Medulla oblongata (tissue), 1 donor: ENCODE measurements around the gene JAKMIP1.

Source experiments
- DNase-seq: peaks from one replicate; pipeline ENCODE4 v3.0.0-alpha.2; 2015; ENCODE audit errors: extremely low spot score

The JAKMIP1 gene

DNA sequence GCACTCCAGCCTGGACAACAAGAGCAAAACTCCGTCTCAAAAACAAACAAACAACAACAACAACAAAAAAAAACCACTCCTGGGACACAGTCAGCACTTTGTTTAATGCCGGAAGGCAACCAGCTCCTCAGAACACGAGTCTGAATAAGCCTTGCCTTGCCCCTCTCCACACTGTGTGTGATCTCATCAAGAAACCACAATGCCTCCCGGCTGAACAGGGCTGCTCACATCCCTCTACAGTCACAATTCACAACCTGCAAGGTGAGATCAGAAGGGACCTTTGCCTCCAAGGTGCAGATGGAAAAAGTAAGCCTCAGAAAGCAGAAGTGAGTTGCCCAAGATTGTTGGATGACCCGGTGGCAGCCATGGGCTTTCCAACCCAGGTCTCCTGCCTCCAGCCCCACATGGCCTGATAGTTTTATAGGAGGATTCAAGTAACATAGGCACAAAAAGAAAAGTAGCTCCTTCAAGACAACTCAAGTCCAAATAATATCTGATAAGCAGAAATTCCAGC is 80.8 kb downstream of the JAKMIP1 start:
- no peak for DNase-seq

- no peak for DNase-seq
Observed at GRCh38 chr4:6118201-6118600, 82.1 kb downstream of the JAKMIP1 start.

GRCh38 chr4:6116696-6117285 is 83.6 kb downstream of the JAKMIP1 start:
- no peak for DNase-seq

DNA sequence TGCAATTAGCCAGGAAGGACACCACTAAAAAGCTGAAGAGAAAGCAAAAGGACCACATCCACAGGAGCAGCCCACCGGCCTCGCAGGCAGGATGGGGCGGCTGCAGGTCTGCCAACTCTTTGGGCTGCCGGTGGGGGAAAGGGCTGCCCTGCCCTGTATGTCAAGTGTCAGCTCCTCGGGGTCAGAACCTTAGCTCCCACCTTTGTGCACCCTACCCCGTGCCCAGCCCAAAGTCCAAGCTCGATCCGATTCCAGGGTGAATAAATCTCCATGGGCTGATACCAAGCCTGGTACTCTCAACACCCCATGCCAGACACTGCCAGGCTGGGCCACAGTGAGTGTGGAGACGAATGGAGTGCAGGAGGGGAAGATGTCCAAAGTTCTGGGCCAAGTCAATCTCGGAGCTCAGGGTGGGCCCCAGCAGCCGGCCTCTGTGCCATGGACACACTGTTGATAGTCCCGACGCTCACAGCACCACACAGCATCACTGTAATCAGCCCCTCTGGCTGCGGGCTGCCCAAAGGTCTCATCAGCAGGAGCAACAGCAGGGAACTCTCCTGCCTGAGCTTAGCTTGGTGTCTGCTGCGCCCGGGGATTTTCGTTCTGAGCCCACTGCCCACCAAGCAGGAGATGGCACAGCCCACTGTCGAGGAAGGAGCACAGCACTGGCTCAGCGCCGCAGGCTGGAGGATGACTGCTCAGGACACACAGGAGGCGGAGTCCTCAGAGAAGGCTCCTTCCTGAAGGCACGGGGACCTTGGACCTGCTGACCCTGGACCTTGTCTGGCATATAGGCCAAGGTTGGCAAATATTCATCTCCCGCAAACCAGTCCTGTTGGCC is 84.4 kb downstream of the JAKMIP1 start:
- no peak for DNase-seq

GRCh38 chr4:6115342-6115741 is 85.0 kb downstream of the JAKMIP1 start:
- no peak for DNase-seq

DNA sequence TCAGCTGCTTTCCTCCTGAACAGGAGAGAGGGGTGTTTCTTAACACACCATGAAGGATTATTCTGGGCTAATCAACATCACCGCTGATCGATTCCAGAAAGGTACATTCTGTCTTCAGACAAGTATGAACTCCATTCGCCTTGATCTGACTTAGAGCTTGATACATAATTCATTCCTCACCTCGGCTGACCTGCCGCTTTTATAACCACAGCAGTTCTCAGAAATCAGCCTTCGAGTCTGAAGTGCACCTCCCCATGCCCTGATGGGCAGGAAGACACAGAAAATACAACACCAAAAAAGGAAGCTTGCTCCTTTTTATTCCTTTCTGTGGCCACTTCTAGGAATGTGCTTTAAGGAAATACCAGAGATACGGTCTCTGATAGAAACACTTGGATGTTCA is 85.7 kb downstream of the JAKMIP1 start:
- no peak for DNase-seq

DNA sequence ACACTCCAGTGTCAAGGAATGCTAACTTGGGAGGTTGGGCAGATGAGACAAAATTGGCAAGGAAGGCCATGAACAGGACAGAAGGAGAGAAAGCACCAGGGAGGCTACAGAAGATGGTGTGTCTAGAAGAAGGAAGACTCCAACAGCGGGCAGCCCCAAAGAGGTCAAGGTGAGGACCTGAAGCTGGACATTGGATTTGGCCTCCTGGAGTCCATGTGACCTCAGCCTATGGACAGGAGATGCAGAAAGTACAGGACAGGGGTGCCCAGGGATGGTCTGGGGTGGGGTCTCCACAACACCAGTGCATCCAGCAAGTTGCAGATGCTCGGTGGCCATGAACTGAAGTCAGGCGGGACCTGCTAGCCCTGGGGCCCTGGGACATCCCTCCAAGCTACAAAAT is 86.2 kb downstream of the JAKMIP1 start:
- DNase-seq: no peak

DNA sequence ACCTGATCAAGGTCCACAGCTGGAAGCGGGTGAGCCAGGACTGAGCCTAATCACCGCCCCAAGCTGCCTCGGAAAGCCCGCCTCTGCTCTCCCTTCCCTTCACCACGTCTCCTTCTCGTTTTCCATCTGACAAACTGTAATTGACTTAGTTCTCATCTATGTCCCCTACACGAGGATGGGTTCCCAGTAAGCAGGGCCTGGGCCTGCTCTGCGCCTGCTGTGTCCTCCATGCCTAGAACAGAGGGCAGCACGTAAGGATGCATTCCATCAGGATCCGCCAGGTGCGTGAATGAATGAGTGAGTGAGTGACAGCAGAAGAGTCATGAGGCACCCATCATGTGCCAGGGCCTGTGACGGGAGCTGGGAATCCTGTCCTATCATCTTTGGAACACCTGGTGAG is 86.7 kb downstream of the JAKMIP1 start:
- no peak for DNase-seq

- DNase-seq: no peak
Observed at GRCh38 chr4:6112606-6113290, 87.6 kb downstream of the JAKMIP1 start.

DNA sequence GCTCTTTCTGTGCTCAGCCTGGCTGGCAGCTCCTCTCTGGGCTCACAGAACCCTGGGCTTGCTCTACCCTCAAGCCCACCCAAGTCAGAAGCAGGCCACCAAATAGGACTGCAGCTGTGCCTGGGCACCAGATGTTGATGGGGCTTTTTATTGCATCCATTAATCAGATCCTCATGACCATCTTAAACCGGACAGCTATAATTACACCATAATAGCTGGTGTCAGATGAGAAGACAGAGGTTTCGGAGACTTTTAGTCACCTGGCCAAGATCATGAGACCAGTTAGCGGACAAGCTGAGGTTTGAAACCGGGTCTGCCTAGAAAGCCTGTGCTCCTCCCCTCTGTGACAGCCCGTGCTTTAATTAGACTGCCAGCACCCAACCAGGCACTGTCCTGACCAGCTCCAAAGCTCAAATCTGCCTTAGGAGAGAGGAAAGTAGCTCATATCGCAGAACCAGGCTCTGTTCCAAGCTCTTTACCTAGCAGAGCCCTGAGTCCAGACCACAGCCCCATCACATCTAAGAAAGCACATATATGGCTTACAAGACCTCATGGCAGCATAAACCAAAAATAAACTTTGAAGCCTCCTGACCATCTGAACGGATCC is 88.9 kb downstream of the JAKMIP1 start:
- DNase-seq: no peak

DNA sequence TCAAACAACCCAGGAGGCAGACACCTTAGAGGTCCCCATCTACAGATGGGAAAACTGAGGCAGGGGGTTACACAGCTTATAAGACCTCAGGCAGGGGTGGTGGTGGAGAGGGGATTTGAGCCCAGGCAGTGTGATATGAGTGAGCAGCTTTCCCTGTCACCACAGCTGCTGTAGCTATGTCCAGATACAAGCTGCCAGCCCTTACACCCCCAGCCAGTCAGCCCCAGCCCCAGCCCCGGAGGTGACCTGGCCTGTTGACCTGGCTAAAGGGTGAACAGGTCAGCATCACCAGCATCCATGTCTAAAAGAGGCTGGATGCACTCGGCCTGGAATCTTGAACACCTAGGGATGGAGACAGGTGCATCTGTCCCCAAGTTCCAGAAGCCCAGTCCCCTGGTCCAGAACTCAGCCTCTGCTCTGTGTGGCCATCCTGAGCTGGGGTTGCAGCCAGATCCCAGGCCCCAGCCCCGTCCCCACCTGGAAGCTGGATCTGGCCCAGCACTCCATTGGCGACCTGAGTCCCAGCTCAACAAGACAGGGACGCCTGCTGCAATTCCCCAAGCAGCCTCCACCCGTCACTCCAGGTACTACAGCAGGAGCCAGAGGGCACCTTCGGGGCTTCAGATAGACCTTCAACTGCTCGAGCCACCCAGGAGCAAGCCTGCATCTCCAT is 89.5 kb downstream of the JAKMIP1 start:
- no peak for DNase-seq

DNA sequence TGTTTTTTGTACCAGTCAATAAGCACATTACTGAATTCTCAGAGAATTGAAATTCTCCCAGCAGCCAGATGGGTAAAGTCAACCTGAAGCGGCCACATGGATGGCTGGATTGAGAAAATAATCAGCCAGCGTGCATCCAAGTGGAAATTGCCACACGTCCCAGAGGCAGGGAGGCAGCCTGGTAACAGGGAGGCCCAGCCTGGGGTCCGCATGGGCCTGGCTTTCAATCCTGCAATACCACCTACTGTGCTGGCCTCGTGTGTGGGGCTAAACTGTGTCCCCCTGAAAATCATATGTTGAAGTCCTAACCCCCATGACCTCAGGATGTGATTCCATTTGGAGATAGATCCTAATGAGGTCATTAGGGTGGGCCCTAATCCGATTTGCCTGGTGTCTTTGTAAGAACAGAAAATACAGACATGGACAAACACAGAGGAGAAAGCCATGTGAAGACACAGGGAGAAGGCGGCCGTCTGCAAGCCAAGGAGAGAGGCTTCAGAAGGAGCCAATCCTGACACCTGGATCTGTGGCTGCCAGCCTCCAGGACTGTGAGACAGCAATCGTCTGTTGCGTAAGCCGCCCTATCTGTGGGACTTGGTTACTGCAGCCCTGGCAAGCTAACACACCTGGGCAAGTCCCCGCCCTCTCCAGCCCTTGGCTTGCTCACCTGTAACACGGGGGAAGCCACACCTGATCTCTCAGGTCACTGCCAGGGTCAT is 90.3 kb downstream of the JAKMIP1 start:
- no peak for DNase-seq

DNA sequence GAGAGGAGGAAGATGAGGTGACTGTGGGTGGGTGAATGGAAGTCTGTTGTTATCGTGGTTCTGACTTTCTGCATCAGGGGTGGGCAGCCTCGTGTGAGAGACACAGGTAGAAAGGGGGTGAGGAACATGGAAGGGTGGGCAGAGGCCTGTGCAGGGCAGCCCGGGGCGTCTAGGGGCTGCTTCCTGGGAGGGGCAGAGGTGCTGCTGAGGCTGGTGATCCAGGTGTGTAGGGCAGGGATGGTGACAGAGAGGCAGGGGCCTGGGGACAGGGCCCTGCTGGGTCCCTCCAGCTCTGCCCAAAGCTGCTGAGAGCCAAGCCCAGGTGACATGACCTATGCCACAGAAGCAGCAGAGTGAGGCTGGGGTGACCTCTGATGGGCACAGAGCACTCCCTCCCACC is 92.5 kb downstream of the JAKMIP1 start:
- no peak for DNase-seq

- DNase-seq: no peak
Observed at GRCh38 chr4:6107114-6107791, 93.1 kb downstream of the JAKMIP1 start.

DNA sequence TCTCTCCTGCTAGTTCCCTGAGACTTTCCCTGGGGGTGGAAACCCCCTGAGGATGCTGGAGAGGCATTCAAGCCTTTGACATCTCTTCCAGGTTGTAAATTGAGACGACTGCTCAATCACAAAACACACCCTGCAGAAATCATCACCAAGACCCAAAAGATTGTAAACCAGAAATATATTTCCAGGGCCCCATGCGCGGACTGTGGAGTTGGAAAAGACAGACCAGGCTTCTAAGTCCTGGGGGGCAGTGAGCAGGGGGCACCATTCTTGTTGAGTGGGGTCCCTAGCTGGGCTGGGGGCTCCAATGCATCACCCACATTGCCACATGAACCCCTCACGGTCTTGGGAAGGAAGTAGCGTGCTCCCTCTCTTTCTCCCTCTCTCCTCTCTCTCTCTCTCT is 94.2 kb downstream of the JAKMIP1 start:
- DNase-seq: no peak

DNA sequence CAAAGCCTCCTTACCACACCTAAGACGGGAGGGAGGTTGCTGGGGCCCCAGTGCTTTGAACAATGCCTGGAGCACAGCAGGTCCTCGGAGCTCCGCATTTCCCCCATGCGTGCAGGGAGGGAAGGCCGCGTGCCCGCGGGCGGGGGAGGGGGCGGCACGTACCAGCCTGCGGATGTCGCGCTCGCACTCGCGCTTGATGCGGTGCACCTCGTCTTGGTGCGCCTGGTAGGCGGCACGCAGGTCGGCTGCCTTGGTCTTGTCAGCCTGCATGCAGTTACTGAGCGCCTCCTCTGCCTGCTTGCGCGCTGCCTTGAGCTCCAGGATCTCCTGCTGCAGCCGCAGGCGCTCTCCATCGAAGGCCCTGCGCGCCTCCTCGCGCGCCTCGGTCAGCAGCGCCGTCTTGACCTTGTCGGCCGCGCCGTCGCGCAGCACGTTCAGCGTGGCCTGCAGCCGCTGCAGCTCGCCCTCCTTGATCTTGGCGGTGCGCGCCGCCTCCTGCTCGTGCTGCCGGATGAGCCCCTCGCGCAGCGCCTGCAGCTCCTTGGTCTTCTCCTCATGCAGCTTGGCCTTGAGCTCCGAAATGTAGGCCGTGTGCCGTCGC is 94.9 kb downstream of the JAKMIP1 start:
- no peak for DNase-seq

- DNase-seq: no peak
Observed at GRCh38 chr4:6104541-6105130, 95.7 kb downstream of the JAKMIP1 start.

- no peak for DNase-seq
Observed at GRCh38 chr4:6097581-6097980, 102.8 kb downstream of the JAKMIP1 start.

DNA sequence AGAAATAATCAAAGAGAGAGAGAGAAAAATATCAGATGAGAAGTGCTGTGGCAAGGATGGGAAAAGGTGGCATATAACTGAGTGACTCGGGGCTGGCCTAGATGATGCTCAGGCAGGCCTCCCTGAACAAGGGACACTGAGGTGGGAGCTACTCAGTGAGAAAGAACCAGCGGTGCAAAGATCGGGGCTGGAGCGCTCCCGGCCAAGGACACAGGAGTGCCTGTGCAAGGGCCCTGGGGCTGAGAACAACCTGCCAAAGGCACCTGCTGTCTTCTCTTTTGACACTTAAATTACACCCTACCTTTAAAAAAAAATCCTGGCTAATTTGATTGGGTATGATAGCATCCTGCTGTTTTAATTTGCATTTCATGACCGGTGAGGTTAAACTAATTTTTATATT is 104.5 kb downstream of the JAKMIP1 start:
- DNase-seq: no peak
